ENCODE measurements around the gene ANXA3.

Gene ANXA3

DNA sequence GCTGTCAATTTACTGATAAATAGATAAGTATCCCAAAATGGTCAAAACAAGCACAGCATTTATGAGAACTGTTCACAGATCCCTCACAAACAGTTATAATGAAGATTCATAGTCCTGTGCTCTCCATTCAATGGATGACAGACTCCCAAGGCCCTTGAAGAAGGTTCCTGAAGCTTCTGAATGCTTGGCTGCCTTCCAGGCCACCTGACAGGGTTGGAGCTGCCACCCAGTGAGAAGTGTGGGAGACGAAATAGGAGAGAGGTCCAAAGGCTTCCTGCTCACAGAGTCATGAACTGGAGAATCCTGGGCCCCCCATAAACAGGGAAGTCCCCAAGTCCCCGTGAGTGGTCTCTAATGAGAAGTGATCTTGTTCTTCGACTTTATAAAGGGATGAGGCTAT, 26.0 kb upstream of the ANXA3 start:
- Mint-ChIP-seq H3K4me1 (peaks cover 5% of the 10 kb centered on the region), H3K36me3 (ENCODE audit: low read depth) (peaks cover 33% of the 10 kb centered on the region), H3K27me3 (ENCODE audit: low read depth) (peaks cover 3% of the 10 kb centered on the region), H3K9me3 (peaks cover 4% of the 10 kb centered on the region), H3K4me3 (no peak overlapping the region), H3K27ac (no peak overlapping the region)
- TF ChIP-seq CTCF (IDR thresholded peaks at IDR 0.05; ENCODE audit: unreplicated experiment in 3 of 3) = no peak

DNA sequence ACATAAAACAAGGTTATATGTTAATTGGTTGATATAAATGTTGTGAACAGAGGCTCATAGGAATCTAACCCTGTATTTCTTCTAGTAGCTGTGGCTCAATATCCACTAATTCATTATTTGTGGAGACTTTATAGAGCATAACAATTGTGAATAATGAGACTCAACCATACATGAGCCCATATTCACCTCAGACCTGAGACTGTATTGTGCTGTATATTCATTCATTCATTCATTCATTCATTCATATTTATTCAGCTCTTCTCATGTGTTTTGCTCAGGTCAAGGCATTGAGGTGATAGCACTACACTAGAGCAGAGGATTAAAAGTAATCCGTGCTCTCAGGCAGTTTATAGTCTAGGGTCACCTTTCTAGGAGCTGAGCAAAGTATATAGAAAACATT, 24.5 kb upstream of the ANXA3 start:
- no peak for TF ChIP-seq CTCF (IDR thresholded peaks at IDR 0.05; ENCODE audit: unreplicated experiment in 3 of 3)
- Mint-ChIP-seq H3K36me3 (ENCODE audit: low read depth) (peaks cover 38% of the 10 kb centered on the region), H3K27ac (no peak overlapping the region), H3K9me3 (peaks cover 4% of the 10 kb centered on the region), H3K4me3 (no peak overlapping the region), H3K4me1 (no peaks in the 10 kb centered on the region), H3K27me3 (ENCODE audit: low read depth) (peaks cover 3% of the 10 kb centered on the region)

- Mint-ChIP-seq H3K27me3 (ENCODE audit: low read depth) (peaks cover 3% of the 10 kb centered on the region), H3K27ac (no peak overlapping the region), H3K4me1 (no peaks in the 10 kb centered on the region), H3K4me3 (no peak overlapping the region), H3K9me3 (peaks cover 4% of the 10 kb centered on the region), H3K36me3 (ENCODE audit: low read depth) (peaks cover 38% of the 10 kb centered on the region)
- no peak for TF ChIP-seq CTCF (IDR thresholded peaks at IDR 0.05; ENCODE audit: unreplicated experiment in 3 of 3)
Observed at GRCh38 chr4:78527555-78527954, 24.0 kb upstream of the ANXA3 start.

DNA sequence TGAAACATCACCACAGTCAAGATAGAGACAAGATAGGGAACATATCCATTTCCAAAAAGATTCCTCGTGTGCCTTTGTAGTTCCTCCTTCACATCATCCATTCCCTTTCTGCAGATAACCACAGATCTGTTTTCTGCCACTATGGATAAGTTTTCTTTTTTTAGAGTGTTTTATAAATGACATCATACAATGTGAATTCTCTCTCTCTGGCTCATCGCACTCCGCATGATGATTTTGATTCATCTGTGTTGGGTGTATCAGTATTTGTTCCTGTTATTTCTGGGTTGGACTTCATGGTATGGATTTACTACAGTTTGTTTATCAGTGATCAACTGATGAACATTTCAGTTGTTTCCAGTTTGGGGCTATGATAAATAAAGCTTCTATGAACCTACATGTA, 23.2 kb upstream of the ANXA3 start:
- H3K9me3 Mint-ChIP-seq = peaks cover 4% of the 10 kb centered on the region
- no peak overlapping the region for H3K27ac Mint-ChIP-seq
- no peak for TF ChIP-seq CTCF (IDR thresholded peaks at IDR 0.05; ENCODE audit: unreplicated experiment in 3 of 3)
- H3K27me3 Mint-ChIP-seq (ENCODE audit: low read depth) = peaks cover 3% of the 10 kb centered on the region
- H3K36me3 Mint-ChIP-seq (ENCODE audit: low read depth) = peaks cover 39% of the 10 kb centered on the region
- no peak overlapping the region for H3K4me3 Mint-ChIP-seq
- no peaks in the 10 kb centered on the region for H3K4me1 Mint-ChIP-seq

GRCh38 chr4:78529569-78530209, 21.9 kb upstream of the ANXA3 start:
- no peaks in the 10 kb centered on the region for H3K27me3 Mint-ChIP-seq (ENCODE audit: low read depth)
- no peaks in the 10 kb centered on the region for H3K4me1 Mint-ChIP-seq
- no peak overlapping the region for H3K4me3 Mint-ChIP-seq
- TF ChIP-seq CTCF (IDR thresholded peaks at IDR 0.05; ENCODE audit: unreplicated experiment in 3 of 3) = no peak
- peaks cover 34% of the 10 kb centered on the region for H3K36me3 Mint-ChIP-seq (ENCODE audit: low read depth)
- H3K27ac Mint-ChIP-seq = no peak overlapping the region
- H3K9me3 Mint-ChIP-seq = peaks cover 4% of the 10 kb centered on the region

GRCh38 chr4:78532046-78532445, 19.5 kb upstream of the ANXA3 start:
- no peaks in the 10 kb centered on the region for H3K27me3 Mint-ChIP-seq (ENCODE audit: low read depth)
- no peak overlapping the region for H3K27ac Mint-ChIP-seq
- H3K9me3 Mint-ChIP-seq = peaks cover 4% of the 10 kb centered on the region

More at GRCh38 chr4:78532046-78532445, 19.5 kb upstream of the ANXA3 start:
- H3K4me3 Mint-ChIP-seq = no peak overlapping the region
- H3K36me3 Mint-ChIP-seq (ENCODE audit: low read depth) = peaks cover 46% of the 10 kb centered on the region
- no peak for TF ChIP-seq CTCF (IDR thresholded peaks at IDR 0.05; ENCODE audit: unreplicated experiment in 3 of 3)
- H3K4me1 Mint-ChIP-seq = no peaks in the 10 kb centered on the region

All from nephron (organoid).